HEK293 (cell line): ENCODE results near the gene PSMD8.

Source experiments
- HOXD13 ChIP-seq: sonication (generic); formaldehyde crosslinking; IDR thresholded peaks from 2 replicates; pipeline ENCODE4 v1.8.0; 2022; ENCODE audit warnings: missing genetic modification reagents, borderline replicate concordance
- SP2 ChIP-seq: fragments of 450-650 bp; formaldehyde crosslinking; IDR thresholded peaks from 2 replicates; pipeline ENCODE4 v1.5.1; 2016; ENCODE audit warnings: missing biosample characterization, missing genetic modification characterization
- ZBTB1 ChIP-seq: fragments of 450-650 bp; formaldehyde crosslinking; IDR thresholded peaks from 2 replicates; pipeline ENCODE4 v1.5.1; 2016; ENCODE audit warnings: missing biosample characterization, missing genetic modification characterization
- ZBTB17 ChIP-seq: fragments of 450-650 bp; formaldehyde crosslinking; IDR thresholded peaks from 2 replicates; pipeline ENCODE4 v1.5.1; 2016; ENCODE audit warnings: missing biosample characterization, missing genetic modification characterization
- ZNF510 ChIP-seq: fragments of 450-650 bp; formaldehyde crosslinking; IDR thresholded peaks from 2 replicates; pipeline ENCODE4 v1.5.1; 2018; ENCODE audit warnings: mild to moderate bottlenecking, missing genetic modification characterization, missing biosample characterization; ENCODE audit not compliant: insufficient replicate concordance
- ZNF624 ChIP-seq: fragments of 450-650 bp; formaldehyde crosslinking; IDR thresholded peaks from 2 replicates; pipeline ENCODE4 v1.5.1; 2017; ENCODE audit warnings: missing biosample characterization, missing genetic modification characterization
- ZNF777 ChIP-seq: fragments of 450-650 bp; formaldehyde crosslinking; IDR thresholded peaks from 2 replicates; pipeline ENCODE4 v1.5.1; 2017; ENCODE audit warnings: missing biosample characterization, missing genetic modification characterization, borderline replicate concordance
- TF ChIP-seq, protein P1 (sequence below): fragments of 450-650 bp; formaldehyde crosslinking; IDR thresholded peaks from 2 replicates; pipeline ENCODE4 v1.5.1; 2016; ENCODE audit warnings: missing biosample characterization, missing genetic modification characterization
- TF ChIP-seq, protein P2 (sequence below): fragments of 450-650 bp; formaldehyde crosslinking; IDR thresholded peaks from 2 replicates; pipeline ENCODE4 v1.5.1; 2016; ENCODE audit warnings: missing biosample characterization, missing genetic modification characterization
- TF ChIP-seq, protein P3 (sequence below): fragments of 450-650 bp; formaldehyde crosslinking; IDR thresholded peaks from 2 replicates; pipeline ENCODE4 v1.5.1; 2016; ENCODE audit warnings: missing biosample characterization, missing genetic modification characterization, low read depth
- TF ChIP-seq, protein P4 (sequence below): fragments of 450-650 bp; formaldehyde crosslinking; IDR thresholded peaks from 2 replicates; pipeline ENCODE4 v1.5.1; 2016; ENCODE audit warnings: missing biosample characterization, missing genetic modification characterization, borderline replicate concordance
- TF ChIP-seq, protein P5 (sequence below): fragments of 450-650 bp; IDR thresholded peaks from 2 replicates; pipeline ENCODE4 v1.5.1; 2018; ENCODE audit warnings: missing biosample characterization, missing genetic modification characterization
- TF ChIP-seq, protein P6 (sequence below): fragments of 450-650 bp; formaldehyde crosslinking; IDR thresholded peaks from 2 replicates; pipeline ENCODE4 v1.5.1; 2016; ENCODE audit warnings: missing biosample characterization, missing genetic modification characterization

DNA sequence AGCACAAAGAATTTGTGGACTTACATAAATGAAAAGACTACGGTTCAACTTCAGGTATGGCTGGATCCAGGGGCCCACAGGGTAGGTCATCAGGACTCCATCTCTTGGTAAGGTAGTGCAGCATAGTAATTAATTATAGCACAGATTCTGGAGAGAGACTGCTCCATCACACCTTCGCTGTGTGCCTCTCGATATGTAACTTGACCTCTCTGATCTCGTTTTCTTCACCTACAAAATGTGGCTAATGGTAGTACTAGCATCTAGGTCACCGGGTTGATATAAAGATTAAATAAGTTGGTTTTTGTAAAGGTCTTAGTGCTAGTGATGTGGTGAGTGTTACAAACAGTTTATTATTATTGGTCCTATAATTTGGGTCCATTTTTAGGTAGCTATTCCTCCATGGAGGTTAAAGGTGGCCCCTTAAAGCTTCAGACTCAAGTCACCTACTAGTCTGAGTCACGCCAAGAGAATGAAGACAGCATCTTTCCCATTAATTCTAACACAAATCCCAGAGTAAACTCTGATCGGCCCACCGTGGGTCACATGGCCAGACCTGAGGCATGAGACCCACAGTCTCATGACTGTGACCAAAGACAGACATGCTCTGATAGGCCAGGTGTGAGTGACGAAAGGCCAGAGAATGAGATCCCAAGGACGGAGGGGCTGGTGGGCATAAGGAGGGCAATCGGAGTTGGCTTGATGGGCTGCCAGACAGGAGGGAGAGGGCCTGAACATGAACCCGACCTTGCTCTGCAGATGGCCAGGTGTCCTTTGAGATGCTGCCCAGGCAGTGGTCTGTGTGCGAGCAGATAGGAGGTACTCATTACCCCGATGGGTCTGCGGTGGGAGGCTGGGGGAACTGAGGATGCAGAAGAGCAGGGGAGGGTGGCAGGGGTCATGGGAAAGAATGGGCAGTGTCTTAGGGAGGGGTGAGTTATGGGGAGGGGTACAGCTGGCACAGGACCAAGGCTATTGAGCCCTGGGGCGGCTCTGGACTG is 18.3 kb upstream of the PSMD8 start:
- TF ChIP-seq, protein P1, sequence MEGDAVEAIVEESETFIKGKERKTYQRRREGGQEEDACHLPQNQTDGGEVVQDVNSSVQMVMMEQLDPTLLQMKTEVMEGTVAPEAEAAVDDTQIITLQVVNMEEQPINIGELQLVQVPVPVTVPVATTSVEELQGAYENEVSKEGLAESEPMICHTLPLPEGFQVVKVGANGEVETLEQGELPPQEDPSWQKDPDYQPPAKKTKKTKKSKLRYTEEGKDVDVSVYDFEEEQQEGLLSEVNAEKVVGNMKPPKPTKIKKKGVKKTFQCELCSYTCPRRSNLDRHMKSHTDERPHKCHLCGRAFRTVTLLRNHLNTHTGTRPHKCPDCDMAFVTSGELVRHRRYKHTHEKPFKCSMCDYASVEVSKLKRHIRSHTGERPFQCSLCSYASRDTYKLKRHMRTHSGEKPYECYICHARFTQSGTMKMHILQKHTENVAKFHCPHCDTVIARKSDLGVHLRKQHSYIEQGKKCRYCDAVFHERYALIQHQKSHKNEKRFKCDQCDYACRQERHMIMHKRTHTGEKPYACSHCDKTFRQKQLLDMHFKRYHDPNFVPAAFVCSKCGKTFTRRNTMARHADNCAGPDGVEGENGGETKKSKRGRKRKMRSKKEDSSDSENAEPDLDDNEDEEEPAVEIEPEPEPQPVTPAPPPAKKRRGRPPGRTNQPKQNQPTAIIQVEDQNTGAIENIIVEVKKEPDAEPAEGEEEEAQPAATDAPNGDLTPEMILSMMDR (tag by site-specific recombination), result no peak
- TF ChIP-seq, protein P2, sequence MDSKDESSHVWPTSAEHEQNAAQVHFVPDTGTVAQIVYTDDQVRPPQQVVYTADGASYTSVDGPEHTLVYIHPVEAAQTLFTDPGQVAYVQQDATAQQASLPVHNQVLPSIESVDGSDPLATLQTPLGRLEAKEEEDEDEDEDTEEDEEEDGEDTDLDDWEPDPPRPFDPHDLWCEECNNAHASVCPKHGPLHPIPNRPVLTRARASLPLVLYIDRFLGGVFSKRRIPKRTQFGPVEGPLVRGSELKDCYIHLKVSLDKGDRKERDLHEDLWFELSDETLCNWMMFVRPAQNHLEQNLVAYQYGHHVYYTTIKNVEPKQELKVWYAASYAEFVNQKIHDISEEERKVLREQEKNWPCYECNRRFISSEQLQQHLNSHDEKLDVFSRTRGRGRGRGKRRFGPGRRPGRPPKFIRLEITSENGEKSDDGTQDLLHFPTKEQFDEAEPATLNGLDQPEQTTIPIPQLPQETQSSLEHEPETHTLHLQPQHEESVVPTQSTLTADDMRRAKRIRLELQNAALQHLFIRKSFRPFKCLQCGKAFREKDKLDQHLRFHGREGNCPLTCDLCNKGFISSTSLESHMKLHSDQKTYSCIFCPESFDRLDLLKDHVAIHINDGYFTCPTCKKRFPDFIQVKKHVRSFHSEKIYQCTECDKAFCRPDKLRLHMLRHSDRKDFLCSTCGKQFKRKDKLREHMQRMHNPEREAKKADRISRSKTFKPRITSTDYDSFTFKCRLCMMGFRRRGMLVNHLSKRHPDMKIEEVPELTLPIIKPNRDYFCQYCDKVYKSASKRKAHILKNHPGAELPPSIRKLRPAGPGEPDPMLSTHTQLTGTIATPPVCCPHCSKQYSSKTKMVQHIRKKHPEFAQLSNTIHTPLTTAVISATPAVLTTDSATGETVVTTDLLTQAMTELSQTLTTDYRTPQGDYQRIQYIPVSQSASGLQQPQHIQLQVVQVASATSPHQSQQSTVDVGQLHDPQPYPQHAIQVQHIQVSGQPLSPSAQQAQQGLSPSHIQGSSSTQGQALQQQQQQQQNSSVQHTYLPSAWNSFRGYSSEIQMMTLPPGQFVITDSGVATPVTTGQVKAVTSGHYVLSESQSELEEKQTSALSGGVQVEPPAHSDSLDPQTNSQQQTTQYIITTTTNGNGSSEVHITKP, result no peak
- TF ChIP-seq ZNF624 (tag by site-specific recombination) (no peak), SP2 (tag by site-specific recombination) (no peak), ZNF510 (no peak), HOXD13 (no peak), ZNF777 (tag by site-specific recombination) (no peak), ZBTB1 (no peak), ZBTB17 (tag by site-specific recombination) (0 out of 2 replicates have a peak, but pooled peaks have one; percentile 35)
- TF ChIP-seq, protein P3, sequence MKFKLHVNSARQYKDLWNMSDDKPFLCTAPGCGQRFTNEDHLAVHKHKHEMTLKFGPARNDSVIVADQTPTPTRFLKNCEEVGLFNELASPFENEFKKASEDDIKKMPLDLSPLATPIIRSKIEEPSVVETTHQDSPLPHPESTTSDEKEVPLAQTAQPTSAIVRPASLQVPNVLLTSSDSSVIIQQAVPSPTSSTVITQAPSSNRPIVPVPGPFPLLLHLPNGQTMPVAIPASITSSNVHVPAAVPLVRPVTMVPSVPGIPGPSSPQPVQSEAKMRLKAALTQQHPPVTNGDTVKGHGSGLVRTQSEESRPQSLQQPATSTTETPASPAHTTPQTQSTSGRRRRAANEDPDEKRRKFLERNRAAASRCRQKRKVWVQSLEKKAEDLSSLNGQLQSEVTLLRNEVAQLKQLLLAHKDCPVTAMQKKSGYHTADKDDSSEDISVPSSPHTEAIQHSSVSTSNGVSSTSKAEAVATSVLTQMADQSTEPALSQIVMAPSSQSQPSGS, result no peak
- TF ChIP-seq, protein P4, sequence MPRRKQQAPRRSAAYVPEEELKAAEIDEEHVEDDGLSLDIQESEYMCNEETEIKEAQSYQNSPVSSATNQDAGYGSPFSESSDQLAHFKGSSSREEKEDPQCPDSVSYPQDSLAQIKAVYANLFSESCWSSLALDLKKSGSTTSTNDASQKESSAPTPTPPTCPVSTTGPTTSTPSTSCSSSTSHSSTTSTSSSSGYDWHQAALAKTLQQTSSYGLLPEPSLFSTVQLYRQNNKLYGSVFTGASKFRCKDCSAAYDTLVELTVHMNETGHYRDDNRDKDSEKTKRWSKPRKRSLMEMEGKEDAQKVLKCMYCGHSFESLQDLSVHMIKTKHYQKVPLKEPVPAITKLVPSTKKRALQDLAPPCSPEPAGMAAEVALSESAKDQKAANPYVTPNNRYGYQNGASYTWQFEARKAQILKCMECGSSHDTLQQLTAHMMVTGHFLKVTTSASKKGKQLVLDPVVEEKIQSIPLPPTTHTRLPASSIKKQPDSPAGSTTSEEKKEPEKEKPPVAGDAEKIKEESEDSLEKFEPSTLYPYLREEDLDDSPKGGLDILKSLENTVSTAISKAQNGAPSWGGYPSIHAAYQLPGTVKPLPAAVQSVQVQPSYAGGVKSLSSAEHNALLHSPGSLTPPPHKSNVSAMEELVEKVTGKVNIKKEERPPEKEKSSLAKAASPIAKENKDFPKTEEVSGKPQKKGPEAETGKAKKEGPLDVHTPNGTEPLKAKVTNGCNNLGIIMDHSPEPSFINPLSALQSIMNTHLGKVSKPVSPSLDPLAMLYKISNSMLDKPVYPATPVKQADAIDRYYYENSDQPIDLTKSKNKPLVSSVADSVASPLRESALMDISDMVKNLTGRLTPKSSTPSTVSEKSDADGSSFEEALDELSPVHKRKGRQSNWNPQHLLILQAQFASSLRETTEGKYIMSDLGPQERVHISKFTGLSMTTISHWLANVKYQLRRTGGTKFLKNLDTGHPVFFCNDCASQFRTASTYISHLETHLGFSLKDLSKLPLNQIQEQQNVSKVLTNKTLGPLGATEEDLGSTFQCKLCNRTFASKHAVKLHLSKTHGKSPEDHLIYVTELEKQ (tag by site-specific recombination), result no peak
- TF ChIP-seq, protein P5, sequence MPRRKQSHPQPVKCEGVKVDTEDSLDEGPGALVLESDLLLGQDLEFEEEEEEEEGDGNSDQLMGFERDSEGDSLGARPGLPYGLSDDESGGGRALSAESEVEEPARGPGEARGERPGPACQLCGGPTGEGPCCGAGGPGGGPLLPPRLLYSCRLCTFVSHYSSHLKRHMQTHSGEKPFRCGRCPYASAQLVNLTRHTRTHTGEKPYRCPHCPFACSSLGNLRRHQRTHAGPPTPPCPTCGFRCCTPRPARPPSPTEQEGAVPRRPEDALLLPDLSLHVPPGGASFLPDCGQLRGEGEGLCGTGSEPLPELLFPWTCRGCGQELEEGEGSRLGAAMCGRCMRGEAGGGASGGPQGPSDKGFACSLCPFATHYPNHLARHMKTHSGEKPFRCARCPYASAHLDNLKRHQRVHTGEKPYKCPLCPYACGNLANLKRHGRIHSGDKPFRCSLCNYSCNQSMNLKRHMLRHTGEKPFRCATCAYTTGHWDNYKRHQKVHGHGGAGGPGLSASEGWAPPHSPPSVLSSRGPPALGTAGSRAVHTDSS, result no peak
- TF ChIP-seq, protein P6, sequence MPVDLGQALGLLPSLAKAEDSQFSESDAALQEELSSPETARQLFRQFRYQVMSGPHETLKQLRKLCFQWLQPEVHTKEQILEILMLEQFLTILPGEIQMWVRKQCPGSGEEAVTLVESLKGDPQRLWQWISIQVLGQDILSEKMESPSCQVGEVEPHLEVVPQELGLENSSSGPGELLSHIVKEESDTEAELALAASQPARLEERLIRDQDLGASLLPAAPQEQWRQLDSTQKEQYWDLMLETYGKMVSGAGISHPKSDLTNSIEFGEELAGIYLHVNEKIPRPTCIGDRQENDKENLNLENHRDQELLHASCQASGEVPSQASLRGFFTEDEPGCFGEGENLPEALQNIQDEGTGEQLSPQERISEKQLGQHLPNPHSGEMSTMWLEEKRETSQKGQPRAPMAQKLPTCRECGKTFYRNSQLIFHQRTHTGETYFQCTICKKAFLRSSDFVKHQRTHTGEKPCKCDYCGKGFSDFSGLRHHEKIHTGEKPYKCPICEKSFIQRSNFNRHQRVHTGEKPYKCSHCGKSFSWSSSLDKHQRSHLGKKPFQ (tag by site-specific recombination), result no peak
